HG03280 (cell line): ENCODE data around the gene EOGT.

Experiments used
- ATAC-seq: cut with Tn5 transposase; IDR thresholded peaks from one replicate; pipeline ENCODE4 v1.9.1; 2021; ENCODE audit warnings: mild to moderate bottlenecking, moderate library complexity; ENCODE audit not compliant: unreplicated experiment

Gene EOGT

DNA sequence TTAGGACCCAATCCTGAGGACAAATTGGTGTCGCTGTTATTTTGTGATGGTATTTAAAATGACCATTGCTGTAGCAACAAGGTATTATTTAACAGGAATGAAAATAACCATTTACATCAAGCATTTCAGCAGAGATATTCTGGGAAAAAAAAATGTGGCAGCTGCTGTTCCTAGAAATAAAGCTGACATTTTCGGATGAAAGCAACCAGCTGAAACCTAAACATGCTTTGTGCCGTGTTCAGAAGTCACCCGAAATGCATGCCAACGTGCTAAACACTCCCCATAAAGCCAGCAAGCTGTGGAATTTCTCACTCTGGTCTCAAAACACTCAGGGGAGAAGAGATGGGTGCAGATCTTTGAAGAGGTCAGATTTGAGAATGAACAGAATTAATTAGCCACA is 49.6 kb downstream of the EOGT start:
- no peak for ATAC-seq

DNA sequence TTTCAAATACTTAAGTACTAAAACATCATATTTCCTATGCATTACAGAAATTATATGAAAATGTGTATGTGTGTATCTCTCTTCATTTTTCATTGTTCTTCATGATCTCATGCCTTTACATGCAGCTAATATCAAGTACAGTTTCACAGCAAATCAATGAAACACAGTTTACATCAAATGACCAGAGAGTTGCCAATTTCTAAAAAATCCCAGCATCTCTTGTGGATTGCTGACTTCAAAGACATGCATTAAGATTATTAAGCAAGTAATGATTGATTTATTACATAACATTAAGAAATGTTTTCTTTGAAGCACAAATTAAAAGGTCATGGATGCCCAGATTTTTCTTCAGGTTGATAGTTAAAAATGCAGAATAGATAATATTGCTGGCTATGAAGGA is 50.1 kb downstream of the EOGT start:
- no peak for ATAC-seq

DNA sequence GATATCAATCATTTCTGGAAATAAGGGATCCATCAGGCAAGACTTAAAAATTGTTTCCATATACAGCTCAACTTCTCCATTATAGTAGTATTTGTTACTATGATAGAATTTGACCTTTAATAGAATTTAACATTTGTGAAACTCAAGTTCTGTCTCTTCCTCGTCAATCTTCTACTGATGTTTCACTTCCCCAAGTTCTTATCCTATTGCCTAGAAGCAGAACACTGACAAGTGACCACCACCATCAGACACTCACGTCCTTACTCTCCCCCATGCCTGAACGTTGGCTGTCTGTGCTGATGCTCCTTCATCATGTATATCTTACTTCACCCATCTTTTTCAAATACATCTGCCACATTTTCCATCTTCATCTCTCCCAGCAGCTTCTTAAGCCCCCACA is 54.6 kb downstream of the EOGT start:
- no peak for ATAC-seq

DNA sequence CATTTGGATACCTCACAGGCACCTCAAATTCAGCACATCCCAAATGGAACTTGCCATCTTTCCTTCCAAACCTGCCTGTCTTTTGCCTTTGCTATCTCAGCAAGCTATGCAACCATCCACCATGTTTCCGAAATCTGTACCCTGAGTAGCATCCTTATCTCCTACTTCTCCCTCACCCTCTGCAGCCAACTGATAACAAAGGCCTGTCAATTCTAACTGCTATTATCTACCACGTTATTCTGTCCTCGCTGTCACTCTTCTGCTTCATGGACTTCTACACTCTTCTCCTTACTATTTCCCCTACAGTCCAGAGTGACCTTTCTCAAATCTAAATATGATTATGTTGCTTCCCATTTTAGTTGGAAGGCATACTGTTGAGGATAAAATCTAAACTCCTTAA is 55.6 kb downstream of the EOGT start:
- ATAC-seq: no peak

DNA sequence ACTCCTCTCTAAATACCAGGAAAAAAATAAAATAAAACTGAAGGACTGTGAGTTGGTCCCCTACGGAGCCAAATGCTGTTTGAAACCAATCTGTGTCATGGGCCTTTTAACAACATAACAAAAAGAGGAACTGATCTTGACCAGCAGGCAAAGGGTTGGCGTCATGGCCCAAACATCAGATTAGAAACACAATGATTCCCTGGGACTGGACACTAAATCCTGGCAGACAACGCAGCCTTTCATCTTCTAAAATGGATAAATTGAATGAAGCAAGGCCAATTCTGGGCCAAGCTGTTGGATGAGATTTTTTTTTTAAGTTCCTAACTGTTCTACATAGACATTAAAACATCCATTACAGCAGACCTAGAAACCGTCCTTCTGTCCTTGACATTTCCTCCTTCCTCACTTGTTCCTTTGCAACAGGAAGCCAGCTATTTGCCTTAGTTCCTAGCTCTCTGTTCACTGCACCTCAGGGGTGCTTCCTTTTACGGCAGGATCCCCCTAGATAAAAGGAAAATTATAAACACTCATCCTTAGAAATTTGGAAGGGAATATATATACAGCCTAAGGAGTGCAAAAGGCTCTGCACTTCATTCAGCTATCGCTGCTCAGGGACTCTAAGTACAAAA is 59.6 kb downstream of the EOGT start:
- ATAC-seq: peak; percentile 55

DNA sequence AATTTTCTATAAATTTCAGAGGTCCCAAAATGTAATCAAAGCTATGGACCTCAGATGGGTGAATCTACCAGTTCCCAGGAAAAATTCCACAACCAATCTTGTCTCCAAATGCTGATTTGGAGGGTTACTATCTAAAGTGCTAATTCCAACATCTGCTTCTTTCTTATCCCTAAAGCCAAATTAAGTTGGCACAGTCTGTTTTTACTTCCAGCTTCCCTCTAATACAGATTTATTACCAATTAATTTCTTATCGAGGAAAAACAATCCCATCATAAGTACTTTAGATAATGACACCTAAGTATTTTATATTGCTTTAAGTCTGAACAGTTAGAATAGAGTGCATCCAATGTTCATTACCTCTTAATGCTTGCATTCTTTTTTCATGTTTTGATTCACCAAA is 68.3 kb downstream of the EOGT start:
- ATAC-seq: no peak

DNA sequence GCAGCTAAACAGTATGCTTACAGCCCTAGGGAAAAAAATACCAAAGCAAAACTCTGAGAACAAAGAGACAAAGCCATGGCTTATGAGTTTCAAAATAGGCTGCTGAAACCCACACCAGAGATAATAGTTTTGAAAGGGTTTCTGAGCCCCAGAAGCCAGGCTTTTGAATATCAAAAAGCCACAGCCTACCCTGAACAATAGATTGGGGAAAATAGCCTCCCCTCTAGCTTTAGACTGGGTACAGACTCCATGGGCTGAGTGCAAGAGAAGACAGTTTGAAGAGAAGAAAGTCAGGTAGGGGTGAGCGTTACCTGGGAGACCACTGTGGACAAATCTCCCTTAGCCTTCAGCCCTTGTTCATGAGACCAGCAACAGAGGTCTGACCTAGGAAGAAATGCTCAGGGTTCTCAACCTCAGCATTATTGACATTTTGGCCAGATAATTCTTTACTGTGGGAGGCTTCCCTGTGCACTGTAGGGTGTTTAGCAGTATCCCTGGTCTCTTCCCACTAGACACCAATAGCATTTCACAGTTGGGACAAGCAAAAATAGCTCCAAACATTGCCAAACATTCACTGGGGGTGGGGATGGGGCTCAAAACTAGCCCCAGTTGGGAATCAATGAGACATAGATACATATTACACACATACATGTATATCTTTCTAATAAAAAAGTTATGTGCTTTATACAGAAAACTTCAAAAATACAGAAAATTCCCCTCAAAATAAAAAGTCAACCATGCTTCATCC is 69.6 kb downstream of the EOGT start:
- no peak for ATAC-seq

DNA sequence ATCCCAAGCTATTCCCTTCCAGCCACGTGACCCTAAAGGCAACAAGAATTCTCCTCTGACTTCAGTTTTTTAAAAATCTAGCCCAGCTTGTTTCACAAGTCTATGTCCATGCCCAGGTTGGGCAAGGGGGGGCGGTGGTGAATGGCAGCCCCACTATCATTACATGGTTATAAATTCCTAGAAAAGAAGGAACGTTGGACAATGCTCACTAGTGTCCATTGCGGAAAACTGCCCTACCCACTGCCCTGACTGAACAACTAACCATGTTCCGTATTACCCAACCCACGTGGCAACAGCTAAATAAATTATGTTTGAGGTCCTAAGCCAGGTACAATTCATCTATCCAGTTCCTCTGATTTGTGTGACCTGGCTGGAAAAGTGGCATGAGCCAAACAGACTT is 72.4 kb downstream of the EOGT start:
- no peak for ATAC-seq

DNA sequence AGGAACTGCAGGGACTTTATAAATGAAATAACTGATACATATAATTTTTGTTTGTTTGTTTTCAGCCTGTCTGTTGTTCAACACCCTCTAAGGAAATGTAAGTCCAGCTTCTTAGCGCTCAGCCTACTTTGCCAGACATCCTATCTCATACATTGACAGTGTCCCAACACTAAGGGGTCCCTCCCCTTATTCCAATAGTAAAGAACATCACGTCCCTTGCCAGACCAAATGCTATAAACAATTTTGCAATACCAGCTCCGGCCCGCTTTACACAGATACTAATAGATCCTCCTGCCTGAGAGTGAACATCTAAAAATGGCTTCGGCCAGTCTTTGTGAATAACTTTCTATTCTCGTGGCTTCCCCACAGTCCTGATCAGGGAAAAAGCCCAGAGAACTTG is 76.6 kb downstream of the EOGT start:
- ATAC-seq: no peak

DNA sequence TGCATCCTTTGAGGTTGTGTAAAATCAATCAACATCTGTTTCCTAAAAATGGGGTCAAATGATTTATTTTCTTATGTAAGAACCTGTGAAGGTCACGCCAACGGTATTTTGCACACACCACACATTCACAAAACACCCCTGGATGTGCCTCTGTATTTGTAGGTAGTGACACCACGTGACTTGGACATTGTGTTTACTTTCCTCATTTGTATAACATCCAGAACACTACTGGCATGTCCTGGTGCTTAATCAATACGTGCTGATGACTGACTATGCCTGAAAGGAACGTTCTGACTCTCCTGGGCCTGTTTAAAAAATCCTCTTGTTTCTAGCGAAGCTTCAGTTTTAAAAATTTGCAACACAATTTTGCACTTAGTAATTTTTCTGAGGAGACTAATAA is 77.7 kb downstream of the EOGT start:
- ATAC-seq: no peak

DNA sequence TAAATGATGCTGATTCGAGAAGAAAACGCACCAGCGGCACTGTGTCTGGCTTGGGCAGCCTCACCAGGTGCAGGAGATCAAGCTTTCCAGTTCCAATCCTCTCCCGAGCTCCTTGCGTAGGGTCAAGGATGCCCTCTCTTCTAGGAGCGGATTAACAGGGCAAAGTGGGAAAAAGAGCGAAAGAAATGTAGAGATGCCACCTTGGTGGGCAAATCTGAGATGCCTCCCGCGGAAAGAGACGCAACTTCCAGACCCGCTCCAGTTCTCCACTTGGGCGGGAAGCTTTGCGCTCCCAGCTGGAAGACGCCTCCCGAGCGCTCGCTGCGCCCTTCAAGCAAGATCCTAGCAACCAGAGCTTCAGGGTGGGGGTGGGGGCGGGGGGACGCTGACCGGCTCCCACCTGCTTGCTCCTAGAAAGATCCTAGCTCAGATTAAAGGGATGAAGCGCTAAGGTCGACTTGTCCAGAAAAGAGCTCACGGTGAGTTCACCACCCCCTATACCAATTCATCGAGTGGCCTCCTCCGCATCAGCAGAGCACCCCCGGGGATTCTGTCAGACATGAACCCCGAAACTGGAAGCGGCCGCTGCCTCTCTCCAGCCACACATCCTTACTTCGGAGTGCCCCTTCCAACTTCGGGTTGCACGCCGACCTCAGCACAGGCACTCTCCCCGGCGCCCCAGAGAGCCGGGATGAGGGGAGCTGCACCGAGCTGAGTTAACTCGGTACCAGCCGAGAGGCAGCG is 81.9 kb downstream of the EOGT start:
- ATAC-seq: no peak
